OCI-LY7 (cell line): ENCODE results near the gene CBFA2T2. TPM values are rescaled to one million over a fixed set of nuclear protein-coding genes. Genes with fewer than 3 reads are reported as not detected.

Experiments used
- BruUV-seq: library from RNA; stranded (reverse); fragments of 400-500 nt; replicated peaks from 2 replicates; lab custom pipeline; 2021; lab: Mats Ljungman, UMichigan
- CTCF ChIA-PET: fragments of 300-600 bp; sonication (Branson Sonifier 250); formaldehyde crosslinking; loops from one replicate; lab custom pipeline; 2022; ENCODE audit warnings: antibody characterized with exemption; ENCODE audit not compliant: unreplicated experiment; lab: Charles Lee
- POLR2A ChIA-PET: fragments of 300-600 bp; sonication (Branson Sonifier 250); formaldehyde crosslinking; loops from one replicate; lab custom pipeline; 2022; ENCODE audit warnings: antibody characterized with exemption; lab: Charles Lee
- DNase-seq: peaks from one replicate; pipeline ENCODE4 v3.0.0-alpha.2; 2015; ENCODE audit warnings: low spot score
- H2AFZ ChIP-seq: fragments of 200-600 bp; sonication (generic), shearing (Covaris generic); 2 replicates; pipeline ENCODE4 v1.6.1; 2014; ENCODE audit warnings: mild to moderate bottlenecking, antibody characterized with exemption, low read length, moderate library complexity
- H3K27ac ChIP-seq: fragments of 200-600 bp; sonication (generic); 2 replicates; pipeline ENCODE4 v1.5.1; 2014; ENCODE audit warnings: mixed run types, low read depth, mild to moderate bottlenecking, moderate library complexity, low read length, inconsistent platforms; ENCODE audit not compliant: poor library complexity, severe bottlenecking
- H3K36me3 ChIP-seq: fragments of 200-600 bp; sonication (generic); 2 replicates; pipeline ENCODE4 v1.6.1; 2014; ENCODE audit warnings: mild to moderate bottlenecking, antibody characterized with exemption, low read length, moderate library complexity, mixed read lengths; ENCODE audit not compliant: insufficient read depth
- H3K4me1 ChIP-seq: fragments of 200-600 bp; sonication (generic); 2 replicates; pipeline ENCODE4 v1.5.1; 2014; ENCODE audit warnings: mild to moderate bottlenecking, low read length; ENCODE audit not compliant: insufficient read depth, poor library complexity, severe bottlenecking
- H3K4me2 ChIP-seq: fragments of 200-600 bp; sonication (generic); 2 replicates; pipeline ENCODE4 v1.6.1; 2014; ENCODE audit warnings: mild to moderate bottlenecking, low read length
- H3K4me3 ChIP-seq: fragments of 200-600 bp; sonication (generic); 2 replicates; pipeline ENCODE4 v1.5.1; 2014; ENCODE audit warnings: mild to moderate bottlenecking, low read depth, low read length; ENCODE audit not compliant: poor library complexity, severe bottlenecking
- H3K79me2 ChIP-seq: fragments of 200-600 bp; sonication (generic); 2 replicates; pipeline ENCODE4 v1.6.1; 2016; ENCODE audit warnings: low read depth, mild to moderate bottlenecking, low read length, moderate library complexity, mixed read lengths; ENCODE audit not compliant: insufficient read depth
- H3K9me2 ChIP-seq: fragments of 200-600 bp; sonication (generic); 2 replicates; pipeline ENCODE4 v1.6.1; 2016; ENCODE audit warnings: mild to moderate bottlenecking, low read length, mixed read lengths; ENCODE audit not compliant: insufficient read depth
- H3K9me3 ChIP-seq: fragments of 200-600 bp; sonication (generic); 2 replicates; pipeline ENCODE4 v1.6.1; 2014; ENCODE audit warnings: mild to moderate bottlenecking, mixed run types, low read length, mixed read lengths
- H4K20me1 ChIP-seq: fragments of 200-600 bp; sonication (generic); 2 replicates; pipeline ENCODE4 v1.6.1; 2014; ENCODE audit warnings: mild to moderate bottlenecking, antibody characterized with exemption, low read length, moderate library complexity, mixed read lengths; ENCODE audit not compliant: insufficient read depth
- EZH2phosphoT487 ChIP-seq: fragments of 200-600 bp; sonication (generic); IDR thresholded peaks from 2 replicates; pipeline ENCODE4 v1.6.1; 2018; ENCODE audit warnings: low read depth, borderline replicate concordance, mild to moderate bottlenecking, mixed run types, antibody characterized with exemption, low read length, moderate library complexity, mixed read lengths
- intact Hi-C: fragments of 100-400 bp; cut with micrococcal nuclease; formaldehyde crosslinking; loops from one replicate; pipeline ENCODE4 v1.10.0; 2022; ENCODE audit not compliant: unreplicated experiment
- total RNA-seq, 2 experiments: library from RNA; depleted of rRNA in 1 of 2; stranded (reverse); fragments of >200 nt in 1 of 2; shearing (Covaris generic) in 1 of 2; gene quantifications; 2 replicates each; pipeline ENCODE4 v1.2.3, GENCODE V29; 2014 to 2022
- TF ChIP-seq, protein P1 (sequence below): fragments of 200-600 bp; sonication (generic); conservative IDR thresholded peaks from 2 replicates; pipeline ENCODE4 v1.5.1; 2014; ENCODE audit warnings: mild to moderate bottlenecking, antibody characterized with exemption, low read length, moderate library complexity, mixed read lengths

CBFA2T2 gene
- total RNA-seq, 2 experiments from 2014 or later = 20.7 to 32.9 TPM

DNA sequence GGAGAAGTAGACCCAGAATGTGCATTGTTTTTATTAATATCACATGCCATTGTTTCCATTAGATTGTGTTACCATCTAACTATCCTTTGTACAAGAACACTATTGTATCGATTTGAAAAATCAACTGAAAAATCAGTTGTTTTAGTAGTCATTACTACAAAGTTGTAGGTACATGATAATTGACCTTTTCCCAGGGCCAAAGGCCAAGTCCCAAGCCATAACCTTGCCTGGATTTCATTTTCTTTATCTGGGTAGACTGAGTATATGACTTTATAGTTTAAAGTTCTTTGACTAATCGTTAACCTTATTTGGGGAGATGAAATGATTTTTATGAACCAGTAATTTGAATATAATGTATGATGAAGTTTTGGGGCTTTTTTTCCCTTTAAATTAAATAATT lies 93.2 kb downstream of the CBFA2T2 start:
- H4K20me1 ChIP-seq = no peaks in the 10 kb centered on the region
- H3K79me2 ChIP-seq = peaks cover 89% of the 10 kb centered on the region
- no peak overlapping the region for H3K27ac ChIP-seq
- intact Hi-C loops = no loop called here
- peaks cover 34% of the 10 kb centered on the region for H3K36me3 ChIP-seq
- no peak overlapping the region for H3K4me3 ChIP-seq
- no peaks in the 10 kb centered on the region for H3K9me3 ChIP-seq
- no TSS peak for BruUV-seq
- no peak for DNase-seq
- TF ChIP-seq, protein P1, sequence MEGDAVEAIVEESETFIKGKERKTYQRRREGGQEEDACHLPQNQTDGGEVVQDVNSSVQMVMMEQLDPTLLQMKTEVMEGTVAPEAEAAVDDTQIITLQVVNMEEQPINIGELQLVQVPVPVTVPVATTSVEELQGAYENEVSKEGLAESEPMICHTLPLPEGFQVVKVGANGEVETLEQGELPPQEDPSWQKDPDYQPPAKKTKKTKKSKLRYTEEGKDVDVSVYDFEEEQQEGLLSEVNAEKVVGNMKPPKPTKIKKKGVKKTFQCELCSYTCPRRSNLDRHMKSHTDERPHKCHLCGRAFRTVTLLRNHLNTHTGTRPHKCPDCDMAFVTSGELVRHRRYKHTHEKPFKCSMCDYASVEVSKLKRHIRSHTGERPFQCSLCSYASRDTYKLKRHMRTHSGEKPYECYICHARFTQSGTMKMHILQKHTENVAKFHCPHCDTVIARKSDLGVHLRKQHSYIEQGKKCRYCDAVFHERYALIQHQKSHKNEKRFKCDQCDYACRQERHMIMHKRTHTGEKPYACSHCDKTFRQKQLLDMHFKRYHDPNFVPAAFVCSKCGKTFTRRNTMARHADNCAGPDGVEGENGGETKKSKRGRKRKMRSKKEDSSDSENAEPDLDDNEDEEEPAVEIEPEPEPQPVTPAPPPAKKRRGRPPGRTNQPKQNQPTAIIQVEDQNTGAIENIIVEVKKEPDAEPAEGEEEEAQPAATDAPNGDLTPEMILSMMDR = no peak
- TF ChIP-seq EZH2phosphoT487 = no peak
- ChIA-PET CTCF (no interaction called here), POLR2A (no interaction called here)
- H3K4me2 ChIP-seq = no peak overlapping the region
- H3K4me1 ChIP-seq = peaks cover 25% of the 10 kb centered on the region
- no peaks in the 10 kb centered on the region for H3K9me2 ChIP-seq
- H2AFZ ChIP-seq = no peak overlapping the region

DNA sequence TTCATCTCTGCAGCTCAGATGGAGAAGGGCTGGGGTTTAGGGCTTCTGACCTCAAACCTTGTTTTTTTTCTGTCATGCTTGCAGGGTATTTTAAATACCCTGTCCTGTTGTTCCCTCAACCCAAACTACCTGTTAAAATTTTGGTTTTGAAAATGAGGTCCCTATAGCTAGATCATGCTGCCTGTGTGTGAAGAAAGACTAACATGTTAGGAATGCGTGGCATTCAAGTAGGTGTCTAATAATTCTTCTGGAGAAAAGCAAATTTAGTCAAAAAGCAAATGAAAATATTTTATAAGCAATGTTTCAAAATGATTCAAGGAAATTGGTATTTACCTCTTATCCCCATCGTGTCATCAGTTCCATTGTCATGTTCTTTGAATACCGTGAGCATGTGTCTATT lies 95.1 kb downstream of the CBFA2T2 start:
- Histone ChIP-seq H3K4me1 (peaks cover 31% of the 10 kb centered on the region), H3K27ac (no peak overlapping the region), H3K9me2 (no peaks in the 10 kb centered on the region), H3K4me2 (no peak overlapping the region), H3K36me3 (peaks cover 31% of the 10 kb centered on the region), H3K4me3 (no peak overlapping the region), H4K20me1 (no peaks in the 10 kb centered on the region), H3K9me3 (no peaks in the 10 kb centered on the region), H3K79me2 (peaks cover 88% of the 10 kb centered on the region), H2AFZ (no peak overlapping the region)
- intact Hi-C loops = no loop called here
- no TSS peak for BruUV-seq
- ChIA-PET CTCF (no interaction called here), POLR2A (interaction anchor here (1.9 kb wide), 1 partner anchor 8 kb away, joined by 3 read pairs; no protein-coding TSS in a partner anchor)
- DNase-seq = no peak
- TF ChIP-seq EZH2phosphoT487 = no peak
- TF ChIP-seq, protein P1 = no peak

DNA sequence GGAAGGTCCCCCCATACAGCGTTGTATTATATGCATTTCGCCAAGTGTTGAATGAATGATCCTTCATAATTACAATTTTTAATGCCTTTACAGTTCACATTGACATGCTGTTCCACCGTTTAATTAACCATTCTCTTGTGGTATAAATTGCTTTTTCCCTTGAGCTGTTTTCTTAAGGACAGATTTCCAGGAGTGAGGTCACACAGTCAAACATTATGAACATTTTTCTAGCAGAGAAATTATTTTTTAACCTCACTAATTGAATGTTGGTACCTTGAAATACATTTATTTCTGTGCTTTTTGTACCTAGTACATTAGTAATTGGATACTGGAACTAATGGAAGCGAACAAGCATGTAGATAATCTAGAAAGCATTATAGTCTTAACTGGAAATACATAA lies 95.5 kb downstream of the CBFA2T2 start:
- Histone ChIP-seq H3K79me2 (peaks cover 88% of the 10 kb centered on the region), H3K9me2 (no peaks in the 10 kb centered on the region), H3K4me1 (peaks cover 31% of the 10 kb centered on the region), H3K9me3 (no peaks in the 10 kb centered on the region), H3K4me2 (no peak overlapping the region), H4K20me1 (no peaks in the 10 kb centered on the region), H3K27ac (no peak overlapping the region), H3K36me3 (peaks cover 32% of the 10 kb centered on the region), H2AFZ (no peak overlapping the region), H3K4me3 (no peak overlapping the region)
- no peak for DNase-seq
- CTCF ChIA-PET = no interaction called here
- no TSS peak for BruUV-seq
- intact Hi-C loops = no loop called here
- POLR2A ChIA-PET = interaction anchor here (1.4 to 1.9 kb wide), 3 partner anchors 9 to 19 kb away, joined by 3 to 4 read pairs (median 3); no protein-coding TSS in a partner anchor
- TF ChIP-seq, protein P1 = no peak
- TF ChIP-seq EZH2phosphoT487 = no peak
